KG1 (cell line): ENCODE results near the gene SLC7A5.
"Not testable (repeated sequence)": the region's sequence is repeated elsewhere in the genome, so short reads cannot be mapped to it uniquely, and the experiment has no call there.

Experiments used
- DNase-seq: peaks from one replicate; lab custom pipeline; 2025; lab: John Stamatoyannopoulos, UW

SLC7A5 gene

DNA sequence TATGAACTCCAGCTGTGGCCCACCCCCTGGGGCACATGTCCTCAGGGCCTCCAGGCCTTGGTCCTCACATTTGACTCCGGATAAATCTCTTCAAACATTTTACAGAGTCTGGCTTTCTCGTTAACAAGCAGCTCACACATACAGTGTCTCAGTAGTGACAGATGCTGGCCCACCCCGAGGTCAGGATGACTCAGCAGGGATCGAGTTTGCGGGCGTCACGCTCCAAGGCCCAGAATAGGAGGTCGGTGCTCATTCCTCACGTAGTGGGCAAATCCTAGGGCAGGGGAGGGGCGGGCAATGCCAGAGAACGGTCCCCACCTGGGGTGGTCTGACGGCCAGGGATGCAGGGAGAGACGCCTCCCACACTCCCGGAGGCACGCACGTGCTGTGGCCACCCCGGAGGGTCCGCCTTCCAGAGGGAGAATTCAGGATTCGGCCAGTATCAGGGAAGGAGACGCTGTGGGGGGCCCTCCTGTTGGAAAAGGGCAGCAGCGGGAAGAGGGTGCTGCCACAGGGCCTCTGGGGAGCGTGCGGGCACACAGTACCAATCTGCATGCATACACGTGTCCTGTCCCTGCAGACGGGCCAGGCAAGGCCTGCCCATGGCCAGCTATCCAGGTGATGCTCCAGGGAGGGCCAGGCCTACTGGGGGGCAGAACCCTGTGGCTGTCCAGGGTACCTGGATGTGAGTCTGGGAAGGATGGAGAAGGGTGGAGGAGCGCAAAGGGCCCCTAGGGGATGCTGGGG, 8.6 kb downstream of the SLC7A5 start:
- DNase-seq: no peak

DNA sequence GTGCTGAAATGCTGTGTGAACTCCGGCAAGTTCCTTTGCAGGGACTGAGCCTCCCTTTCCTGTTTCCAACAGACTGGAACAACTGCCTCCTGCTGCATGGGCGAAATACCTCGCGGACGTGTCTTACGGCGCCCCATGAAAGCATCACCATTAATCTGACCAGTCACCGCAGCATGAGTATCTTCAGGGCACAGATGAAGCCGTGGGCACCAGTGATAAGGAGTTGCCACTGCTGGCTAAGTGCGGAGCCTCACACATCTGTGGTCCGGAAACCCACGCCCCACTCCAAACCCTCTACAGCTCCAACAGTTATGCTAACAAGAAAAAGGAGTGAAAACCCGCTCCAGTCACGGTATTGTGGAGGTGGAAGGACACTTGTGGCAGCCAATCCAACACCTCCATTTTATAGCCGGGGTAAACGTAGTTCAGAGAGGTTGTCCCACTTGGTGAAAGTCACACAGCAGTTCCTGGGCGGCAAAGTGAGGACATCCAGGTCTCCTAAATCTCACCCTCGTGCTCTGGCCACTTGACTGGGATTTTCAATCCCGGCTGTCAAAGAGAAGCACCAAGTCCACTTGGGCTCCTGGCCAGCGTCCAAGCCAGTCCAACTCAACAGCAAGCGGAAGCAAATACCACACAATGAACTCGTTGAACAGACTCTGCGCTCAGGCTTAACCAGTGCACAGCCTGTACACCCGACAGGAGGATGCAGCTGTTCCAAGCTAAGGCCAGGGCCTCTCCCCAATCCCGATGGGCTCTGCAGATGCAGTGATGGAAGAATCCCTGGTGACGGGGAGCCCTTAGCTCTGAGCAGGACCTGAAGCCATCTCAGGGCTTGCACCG, 10.9 kb downstream of the SLC7A5 start:
- not testable (repeated sequence) for DNase-seq

GRCh38 chr16:87856791-87857228, 12.5 kb downstream of the SLC7A5 start:
- DNase-seq: no peak

DNA sequence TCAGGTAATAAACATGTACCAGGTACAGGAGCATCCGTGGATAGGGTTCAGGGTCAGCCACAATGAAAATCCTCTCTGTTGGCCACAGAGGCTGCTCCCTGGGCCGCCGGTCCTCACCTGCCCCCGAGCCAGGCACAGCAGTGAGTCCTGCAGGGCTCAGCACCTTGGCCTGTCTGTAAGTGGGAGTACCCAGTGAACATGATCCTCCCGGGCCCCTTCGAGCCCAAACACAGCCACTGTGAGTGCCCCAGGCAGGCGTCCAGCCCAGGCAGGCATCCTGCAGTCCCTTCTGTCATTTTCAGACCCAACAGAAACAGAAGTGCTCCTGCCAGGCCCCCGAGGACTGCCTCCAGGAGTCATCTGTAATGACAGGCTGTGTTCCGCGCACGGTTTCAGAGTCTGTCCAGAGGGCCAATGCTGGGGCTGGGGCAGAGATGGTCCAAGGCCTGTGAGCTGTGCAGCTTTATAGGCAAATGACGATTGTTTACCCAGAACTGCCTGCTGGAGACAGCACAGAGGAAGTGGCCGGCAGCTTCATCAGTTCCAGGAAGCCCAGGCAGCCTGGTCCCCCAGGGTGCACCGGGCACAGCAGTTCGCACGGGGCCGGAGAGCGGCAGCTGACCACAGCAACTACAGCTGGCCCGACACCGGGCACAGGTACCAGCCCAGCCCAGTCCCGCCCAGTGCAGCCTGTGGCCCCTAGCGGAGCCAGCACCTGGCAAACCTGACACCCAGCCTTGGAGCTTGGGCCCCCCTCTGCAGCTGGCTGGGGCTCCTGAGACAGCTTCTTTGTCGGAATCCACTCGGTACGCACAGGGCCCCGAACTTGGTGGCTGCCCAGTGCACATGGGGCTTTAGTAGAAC, 13.2 kb downstream of the SLC7A5 start:
- no peak for DNase-seq

GRCh38 chr16:87854907-87855683, 14.2 kb downstream of the SLC7A5 start:
- no peak for DNase-seq

DNA sequence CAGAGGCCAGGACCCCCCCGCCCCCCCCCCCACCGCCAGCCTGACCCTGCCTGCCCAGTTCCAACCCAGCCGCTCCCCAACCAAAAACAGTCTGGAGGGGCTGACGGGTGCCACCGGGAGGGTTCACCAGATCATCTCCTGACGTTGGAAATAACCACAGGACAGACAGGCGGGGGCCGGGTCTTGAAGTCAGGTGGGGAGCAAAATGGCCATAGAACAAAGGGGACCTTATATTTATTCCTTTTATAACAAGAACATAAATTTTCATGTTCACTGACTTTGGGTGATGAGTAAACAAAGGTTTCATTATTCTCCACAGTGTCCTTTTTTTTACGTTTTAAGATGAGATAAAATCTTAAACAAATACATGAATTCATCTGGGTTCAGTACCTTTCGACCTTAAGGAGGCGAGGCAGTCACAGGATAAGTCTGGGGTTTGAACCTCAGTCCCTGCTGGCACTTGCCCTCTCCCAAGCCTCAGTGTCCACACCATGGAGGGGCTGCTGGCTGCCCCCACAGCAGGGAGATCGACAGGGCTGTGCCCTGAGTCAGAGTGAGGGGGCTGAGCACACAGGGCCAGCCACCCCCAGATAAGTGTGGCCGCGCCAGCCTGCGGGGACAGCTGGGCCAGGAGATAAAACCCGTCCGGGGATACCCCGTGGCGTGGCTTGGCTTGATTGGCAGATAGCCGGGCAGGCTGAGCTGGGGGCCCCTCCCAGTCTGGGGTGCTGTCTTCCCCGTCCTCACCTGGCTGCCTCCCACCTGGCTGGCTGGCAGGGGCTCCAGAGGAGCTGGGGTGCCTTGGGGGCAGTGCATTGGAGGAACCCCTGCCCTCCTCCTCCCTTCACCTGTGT, 15.0 kb downstream of the SLC7A5 start:
- DNase-seq: no peak

DNA sequence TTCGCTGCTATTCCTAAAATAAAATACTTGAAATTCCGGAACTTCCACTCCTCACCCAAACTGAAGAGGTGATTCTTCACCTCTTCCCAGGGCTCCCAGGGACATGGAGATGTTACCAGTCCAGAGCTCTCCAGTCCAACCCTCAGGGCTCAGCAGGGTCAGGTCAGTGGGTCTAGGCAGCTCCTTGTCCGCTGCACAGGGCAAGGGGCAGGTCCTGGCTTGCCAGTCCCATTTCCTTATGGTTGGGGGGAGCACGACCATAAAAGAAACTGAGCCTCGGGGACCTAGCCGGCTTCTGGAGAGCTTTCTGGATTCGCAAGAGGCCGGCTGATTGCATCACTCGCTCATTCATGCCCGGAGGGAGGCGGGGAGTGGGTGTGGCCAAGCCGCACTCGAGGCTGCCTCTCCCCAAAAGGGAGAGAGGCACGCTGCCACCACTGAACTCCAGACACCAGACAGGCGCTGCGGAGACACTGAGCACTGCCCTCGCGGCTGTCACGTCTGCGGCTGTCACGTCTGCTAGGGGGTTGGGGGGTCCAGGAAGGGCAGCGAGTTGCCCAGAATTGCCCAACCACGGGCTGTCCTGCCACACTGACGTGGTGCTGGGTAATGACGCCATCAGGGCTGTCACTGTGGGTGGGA, 15.8 kb downstream of the SLC7A5 start:
- DNase-seq: no peak

DNA sequence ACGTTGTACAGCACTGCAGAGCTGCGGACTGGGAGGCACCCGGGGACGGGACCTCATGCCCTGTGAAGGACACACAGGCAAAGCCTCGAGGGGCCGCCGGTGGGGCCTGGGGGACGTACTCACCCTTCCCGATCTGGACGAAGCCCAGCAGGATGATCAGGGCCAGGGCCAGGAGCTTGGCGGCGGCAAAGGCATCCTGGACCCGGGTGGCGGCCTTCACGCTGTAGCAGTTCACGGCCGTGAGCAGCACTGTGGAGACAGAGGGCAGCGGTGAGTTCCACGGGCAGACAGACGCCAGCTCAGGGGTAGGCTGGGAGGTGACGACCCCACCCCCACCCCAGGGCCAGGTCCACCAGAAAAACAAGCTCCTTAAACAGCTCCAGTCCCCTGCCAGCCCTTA, 17.7 kb downstream of the SLC7A5 start:
- no peak for DNase-seq

DNA sequence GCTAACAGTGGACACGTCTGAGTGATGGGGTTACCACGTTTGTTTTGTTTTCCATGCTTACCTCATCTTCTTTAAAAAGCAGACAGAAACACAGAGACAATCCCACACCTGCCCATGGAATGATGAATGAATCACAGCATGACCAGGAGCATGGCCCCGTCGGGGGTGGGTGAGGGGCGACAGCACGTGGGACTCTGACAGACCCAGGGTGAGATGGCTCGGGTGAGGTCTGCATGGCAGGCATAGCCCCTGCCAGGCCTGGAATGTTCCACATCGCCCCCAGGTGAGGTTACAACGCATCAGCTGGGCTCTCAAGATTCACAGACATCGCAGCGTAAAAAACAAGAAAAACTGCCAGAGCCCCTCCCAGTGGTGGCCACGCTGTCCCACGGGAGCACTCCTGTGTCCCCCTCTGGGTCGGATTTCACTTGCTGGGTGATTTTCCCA, 18.1 kb downstream of the SLC7A5 start:
- no peak for DNase-seq

DNA sequence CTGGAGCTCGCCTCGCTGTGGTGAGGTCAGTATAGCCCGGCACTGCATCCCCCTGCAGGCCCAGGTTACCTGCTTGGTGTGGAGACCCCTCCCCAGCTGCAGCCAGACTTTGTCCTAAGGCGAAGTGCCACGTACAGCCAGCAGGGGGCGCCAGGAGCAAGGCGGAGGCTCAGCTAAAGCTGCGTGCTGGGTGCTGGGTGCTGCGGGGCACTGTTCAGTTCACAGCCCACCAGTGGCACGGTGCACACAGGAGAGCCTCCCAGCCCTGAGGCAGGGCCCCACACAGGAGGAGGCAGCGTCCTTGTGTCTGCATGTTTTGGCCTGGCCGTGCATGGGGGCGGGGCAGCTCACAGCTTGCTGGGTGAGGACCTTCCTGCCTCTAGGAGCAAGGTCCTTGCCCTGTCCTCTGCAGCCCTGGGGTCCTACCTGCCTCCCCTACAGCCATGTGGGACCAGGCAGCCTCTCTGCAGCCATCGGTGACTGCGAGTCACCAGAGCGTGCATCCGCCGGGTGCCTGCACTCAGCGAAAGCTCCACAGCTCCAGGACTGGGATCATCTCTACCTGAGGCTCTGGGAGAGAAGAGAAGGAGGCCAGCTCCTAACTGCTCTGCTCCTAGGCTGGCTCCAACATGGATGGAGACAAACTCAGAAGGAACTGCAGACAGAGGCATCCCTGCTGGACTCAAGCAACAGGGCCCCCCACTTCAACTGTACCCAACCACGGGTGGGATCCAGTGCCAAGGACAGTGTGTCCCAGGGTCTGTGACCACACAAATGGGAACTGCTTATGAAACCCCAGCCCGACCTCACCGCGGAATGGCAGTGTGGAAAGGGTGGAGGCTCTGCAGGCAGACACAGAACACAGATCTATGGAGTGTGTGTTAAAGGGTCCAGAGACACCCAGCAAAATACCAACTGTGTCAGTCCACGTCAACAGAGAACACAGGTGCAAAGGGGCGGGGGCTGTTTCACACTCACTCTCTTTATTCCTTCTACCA, 19.0 kb downstream of the SLC7A5 start:
- peak; percentile 26 for DNase-seq

DNA sequence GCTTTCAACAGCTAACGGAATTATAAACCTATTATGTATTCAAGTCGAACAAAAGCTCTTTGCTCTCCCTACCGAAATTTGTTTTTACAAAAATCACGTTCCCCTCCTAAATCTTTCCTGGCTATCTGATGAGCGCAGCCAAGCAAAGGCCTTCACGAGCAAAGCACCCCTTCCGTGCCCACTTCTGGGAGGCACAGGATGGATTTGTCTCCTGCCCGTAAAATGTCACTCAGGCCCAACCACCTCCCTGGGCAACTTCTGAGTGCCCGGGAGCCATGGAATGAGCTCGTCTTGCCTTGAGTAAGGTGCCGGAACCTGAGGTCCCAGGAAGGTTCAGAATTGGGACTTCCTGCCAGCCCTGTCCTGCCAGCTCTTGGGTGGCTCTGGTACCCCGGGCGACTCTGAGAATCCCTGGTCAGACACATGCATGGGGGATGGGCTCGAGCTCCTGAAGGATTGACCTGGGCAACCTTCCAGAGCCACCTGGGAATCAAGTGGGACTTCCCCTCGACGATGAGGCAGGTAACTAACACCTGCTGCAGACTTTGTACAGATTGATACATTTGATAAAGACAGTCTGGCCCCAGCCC, 19.8 kb downstream of the SLC7A5 start:
- no peak for DNase-seq

GRCh38 chr16:87848676-87849345, 20.5 kb downstream of the SLC7A5 start:
- no peak for DNase-seq

DNA sequence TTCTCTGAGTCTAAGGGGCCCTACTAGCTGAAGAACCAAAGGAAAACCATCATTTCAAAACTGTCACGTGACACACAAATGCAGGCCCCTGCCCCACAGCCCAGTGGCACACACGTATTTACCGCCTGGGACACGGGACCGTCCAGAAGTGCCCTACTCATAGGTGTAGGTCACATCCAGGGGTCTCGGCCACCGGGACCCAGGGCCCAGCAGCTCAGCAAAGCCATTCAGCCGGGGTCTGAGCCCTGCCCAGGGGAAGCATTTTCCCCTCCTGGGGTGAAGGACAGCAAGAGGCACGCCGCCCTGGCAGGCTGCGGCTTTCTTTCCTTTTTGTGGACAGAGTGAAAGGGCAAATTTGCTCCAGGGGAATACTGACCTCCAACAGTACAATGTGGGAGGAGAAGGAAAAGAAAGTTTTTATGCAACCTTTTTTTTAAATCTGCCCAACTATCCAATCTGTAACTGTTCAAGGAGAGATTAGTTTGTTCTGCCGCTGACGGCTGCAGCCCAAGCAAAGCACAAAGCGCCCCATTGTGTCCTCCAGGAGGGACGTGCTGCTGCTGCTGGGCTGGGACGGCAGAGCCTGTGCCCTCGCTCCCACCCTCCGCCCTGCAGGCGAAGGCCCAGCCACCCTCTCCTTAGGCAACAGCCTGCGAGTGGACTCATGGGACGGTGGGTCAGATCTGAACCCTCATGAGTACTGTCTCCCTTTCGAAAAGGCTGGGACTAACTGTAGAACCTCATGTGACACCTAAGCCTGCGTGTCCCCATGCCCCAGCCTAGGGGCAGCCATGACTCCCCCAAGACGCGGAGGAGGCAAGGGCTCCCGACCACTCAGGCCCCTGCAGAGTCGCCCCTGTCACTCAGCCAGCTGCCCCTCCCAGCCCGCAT, 21.3 kb downstream of the SLC7A5 start:
- DNase-seq: no peak

GRCh38 chr16:87847467-87847784, 21.9 kb downstream of the SLC7A5 start:
- no peak for DNase-seq

DNA sequence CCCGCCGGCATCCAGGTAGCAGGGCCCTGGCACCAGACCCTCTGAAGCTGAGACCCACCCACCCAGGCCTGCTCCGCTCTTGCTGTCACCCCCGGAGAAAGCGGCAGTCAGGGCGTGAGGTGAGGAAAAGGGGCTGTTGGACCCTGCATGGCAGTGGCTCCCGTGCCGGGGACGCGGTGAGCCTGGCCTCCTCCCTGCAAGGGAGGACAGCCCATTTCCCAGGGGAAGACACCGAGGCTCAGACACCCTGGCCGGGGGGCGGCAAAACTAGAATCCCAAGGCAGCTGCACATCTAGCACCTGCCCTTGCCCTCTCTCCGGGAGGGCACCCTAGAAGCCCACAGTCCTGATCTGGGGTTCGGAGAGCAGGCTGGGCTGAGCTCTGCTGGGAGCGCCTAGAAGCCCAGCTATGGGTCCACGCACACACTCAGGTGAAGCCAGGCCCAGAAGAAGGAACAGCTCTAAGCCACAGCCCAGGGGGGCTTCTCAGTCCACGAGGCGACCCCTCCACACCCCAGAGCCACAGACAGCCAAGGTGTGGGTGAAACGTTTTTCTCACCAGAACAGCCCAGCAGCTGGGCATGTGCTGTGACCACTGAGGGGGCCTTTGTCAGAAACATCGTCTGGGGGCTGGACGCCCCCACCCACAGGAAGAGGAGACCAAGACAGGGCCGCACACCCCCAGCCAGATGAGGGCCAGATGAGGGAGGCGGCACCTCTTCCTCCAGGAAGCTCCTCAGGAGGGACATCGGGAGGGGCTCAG, 22.4 kb downstream of the SLC7A5 start:
- no peak for DNase-seq
